ENCODE results near the gene PRKRA. TPM values are rescaled to one million over a fixed set of nuclear protein-coding genes. Genes with fewer than 3 reads are reported as not detected.

PRKRA gene
- total and polyA plus RNA-seq, 9 of the 15 experiments (the other 6 are each of a cell fraction or from before 2014, with no cell fraction given): 14.1 to 78.1 (median 52.3) TPM

DNA sequence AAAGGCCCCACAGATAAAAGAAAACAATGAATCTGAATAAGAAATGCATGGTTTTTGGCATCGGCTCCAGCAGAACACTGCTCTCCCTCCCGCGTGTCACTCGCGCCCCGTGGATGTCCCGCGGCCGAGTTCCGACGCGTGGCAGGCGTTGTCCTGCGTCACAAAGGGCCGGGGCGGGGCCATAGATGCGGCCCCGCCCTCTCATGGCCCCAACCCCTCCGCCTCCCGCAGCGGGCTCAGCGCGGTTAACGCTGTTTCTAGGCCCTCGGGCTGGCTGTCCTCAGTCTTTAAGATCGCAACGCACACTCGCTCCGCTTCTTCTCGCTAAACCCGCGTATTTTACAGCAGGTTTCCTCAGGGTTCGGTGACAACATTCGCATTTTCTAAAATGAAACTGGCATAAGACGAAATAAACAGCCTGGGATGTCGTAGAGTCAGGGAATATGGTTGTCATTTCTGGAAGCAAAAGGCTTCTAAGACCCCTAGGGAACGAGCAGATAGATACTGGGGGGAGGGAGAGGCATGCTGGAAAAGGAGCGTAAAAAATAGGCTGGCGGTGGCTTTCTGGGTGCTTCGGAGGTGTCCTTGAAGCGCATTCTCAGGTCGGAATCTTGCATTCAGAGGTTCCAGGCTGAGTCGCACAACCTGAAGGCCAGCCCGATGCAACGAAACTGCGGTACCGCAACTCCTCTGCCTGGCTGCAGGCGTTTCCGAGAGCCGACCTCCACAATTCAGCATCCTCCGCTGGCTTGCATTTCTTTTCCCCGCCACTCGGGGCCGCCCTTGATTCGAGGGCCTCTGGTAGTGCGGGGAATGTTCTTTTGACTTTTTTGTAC is 27.7 kb upstream of the PRKRA start, which contains the start of gene FKBP7 (continued):
- TF ChIP-seq ZBTB8A (IDR thresholded peaks at IDR 0.05; ENCODE audit: partially characterized antibody) (no peak), CXXC5 (CRISPR knock-in tag; IDR thresholded peaks at IDR 0.05) (peak; percentile 90), C11orf30 (IDR thresholded peaks at IDR 0.05; ENCODE audit: low read depth) (no peak), ZNF124 (CRISPR knock-in tag; IDR thresholded peaks at IDR 0.05) (no peak), ETV5 (CRISPR knock-in tag; IDR thresholded peaks at IDR 0.05; ENCODE audit: low read depth) (peak; percentile 45; the same call in 1 of the 2 replicates), ZNF232 (CRISPR knock-in tag; IDR thresholded peaks at IDR 0.05) (peak; percentile 45; the same call in 1 of the 2 replicates), NR3C1 (CRISPR knock-in tag; IDR thresholded peaks at IDR 0.05) (no peak), ZNF561 (CRISPR knock-in tag; conservative IDR thresholded peaks at IDR 0.05) (no peak), RB1 (IDR thresholded peaks at IDR 0.05; ENCODE audit: low read depth) (peak; percentile 76), SNIP1 (IDR thresholded peaks at IDR 0.05; ENCODE audit: low read depth) (no peak), ZFPM2 (CRISPR knock-in tag; IDR thresholded peaks at IDR 0.05) (no peak), L3MBTL2 (IDR thresholded peaks at IDR 0.05) (peak; percentile 93), TAF9B (IDR thresholded peaks at IDR 0.05; ENCODE audit: partially characterized antibody) (no peak), FOXM1 (IDR thresholded peaks at IDR 0.05; ENCODE audit: low read depth) (no peak), FOXM1 (CRISPR knock-in tag; IDR thresholded peaks at IDR 0.05; ENCODE audit: low read depth) (peak; percentile 70; the same call in 1 of the 2 replicates), DACH1 (IDR thresholded peaks at IDR 0.05; ENCODE audit: partially characterized antibody) (no peak), LEF1 (IDR thresholded peaks at IDR 0.05) (0 out of 2 replicates have a peak, but pooled peaks have one; percentile 18), KAT7 (CRISPR knock-in tag; IDR thresholded peaks at IDR 0.05; ENCODE audit: borderline replicate concordance) (0 out of 2 replicates have a peak, but pooled peaks have one; percentile 59), HNRNPLL (IDR thresholded peaks at IDR 0.05; ENCODE audit: low read depth, low read length, poor library complexity, severe bottlenecking) (peak; percentile 90), ZBTB1 (CRISPR knock-in tag; IDR thresholded peaks at IDR 0.05; ENCODE audit: borderline replicate concordance, low read depth) (no peak), TCF7L2 (IDR thresholded peaks at IDR 0.05; ENCODE audit: low read depth, low read length) (no peak), ZNF589 (CRISPR knock-in tag; IDR thresholded peaks at IDR 0.05; ENCODE audit: low read depth) (peak; percentile 58; the same call in 1 of the 2 replicates), SMAD4 (CRISPR knock-in tag; conservative IDR thresholded peaks at IDR 0.05) (peak; percentile 7)
- TF ChIP-seq, protein P1, sequence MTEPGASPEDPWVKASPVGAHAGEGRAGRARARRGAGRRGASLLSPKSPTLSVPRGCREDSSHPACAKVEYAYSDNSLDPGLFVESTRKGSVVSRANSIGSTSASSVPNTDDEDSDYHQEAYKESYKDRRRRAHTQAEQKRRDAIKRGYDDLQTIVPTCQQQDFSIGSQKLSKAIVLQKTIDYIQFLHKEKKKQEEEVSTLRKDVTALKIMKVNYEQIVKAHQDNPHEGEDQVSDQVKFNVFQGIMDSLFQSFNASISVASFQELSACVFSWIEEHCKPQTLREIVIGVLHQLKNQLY (CRISPR knock-in tag; conservative IDR thresholded peaks at IDR 0.05): 0 out of 4 replicates have a peak, but pooled peaks of 1 of the 2 experiments have one; percentile 15
- TF ChIP-seq, protein P2, sequence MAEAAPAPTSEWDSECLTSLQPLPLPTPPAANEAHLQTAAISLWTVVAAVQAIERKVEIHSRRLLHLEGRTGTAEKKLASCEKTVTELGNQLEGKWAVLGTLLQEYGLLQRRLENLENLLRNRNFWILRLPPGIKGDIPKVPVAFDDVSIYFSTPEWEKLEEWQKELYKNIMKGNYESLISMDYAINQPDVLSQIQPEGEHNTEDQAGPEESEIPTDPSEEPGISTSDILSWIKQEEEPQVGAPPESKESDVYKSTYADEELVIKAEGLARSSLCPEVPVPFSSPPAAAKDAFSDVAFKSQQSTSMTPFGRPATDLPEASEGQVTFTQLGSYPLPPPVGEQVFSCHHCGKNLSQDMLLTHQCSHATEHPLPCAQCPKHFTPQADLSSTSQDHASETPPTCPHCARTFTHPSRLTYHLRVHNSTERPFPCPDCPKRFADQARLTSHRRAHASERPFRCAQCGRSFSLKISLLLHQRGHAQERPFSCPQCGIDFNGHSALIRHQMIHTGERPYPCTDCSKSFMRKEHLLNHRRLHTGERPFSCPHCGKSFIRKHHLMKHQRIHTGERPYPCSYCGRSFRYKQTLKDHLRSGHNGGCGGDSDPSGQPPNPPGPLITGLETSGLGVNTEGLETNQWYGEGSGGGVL (CRISPR knock-in tag; IDR thresholded peaks at IDR 0.05): no peak
- TF ChIP-seq, protein P3, sequence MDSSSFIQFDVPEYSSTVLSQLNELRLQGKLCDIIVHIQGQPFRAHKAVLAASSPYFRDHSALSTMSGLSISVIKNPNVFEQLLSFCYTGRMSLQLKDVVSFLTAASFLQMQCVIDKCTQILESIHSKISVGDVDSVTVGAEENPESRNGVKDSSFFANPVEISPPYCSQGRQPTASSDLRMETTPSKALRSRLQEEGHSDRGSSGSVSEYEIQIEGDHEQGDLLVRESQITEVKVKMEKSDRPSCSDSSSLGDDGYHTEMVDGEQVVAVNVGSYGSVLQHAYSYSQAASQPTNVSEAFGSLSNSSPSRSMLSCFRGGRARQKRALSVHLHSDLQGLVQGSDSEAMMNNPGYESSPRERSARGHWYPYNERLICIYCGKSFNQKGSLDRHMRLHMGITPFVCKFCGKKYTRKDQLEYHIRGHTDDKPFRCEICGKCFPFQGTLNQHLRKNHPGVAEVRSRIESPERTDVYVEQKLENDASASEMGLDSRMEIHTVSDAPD (CRISPR knock-in tag; IDR thresholded peaks at IDR 0.05): no peak

All from K562 (cell line).